IPS-11a (cell line): ENCODE data around the gene BNIP5.

ENCODE experiments used
- H3K4me3 ChIP-seq: one replicate; pipeline ENCODE4 v1.5.1; 2013; ENCODE audit warnings: low read depth, low read length, control low read depth

Gene BNIP5

GRCh38 chr6:36301085-36301658 is 35.5 kb downstream of the BNIP5 start:
- no peak overlapping the region for H3K4me3 ChIP-seq

- no peak overlapping the region for H3K4me3 ChIP-seq
Observed at GRCh38 chr6:36298027-36298426, 38.7 kb downstream of the BNIP5 start.

GRCh38 chr6:36297511-36297910 is 39.2 kb downstream of the BNIP5 start:
- H3K4me3 ChIP-seq = no peak overlapping the region

GRCh38 chr6:36297051-36297450 is 39.6 kb downstream of the BNIP5 start:
- no peak overlapping the region for H3K4me3 ChIP-seq

- H3K4me3 ChIP-seq = no peak overlapping the region
Observed at GRCh38 chr6:36296240-36296639, 40.4 kb downstream of the BNIP5 start.

GRCh38 chr6:36292170-36292569 is 44.5 kb downstream of the BNIP5 start:
- no peak overlapping the region for H3K4me3 ChIP-seq

- no peak overlapping the region for H3K4me3 ChIP-seq
Observed at GRCh38 chr6:36290668-36291620, 45.7 kb downstream of the BNIP5 start.

GRCh38 chr6:36289281-36289878 is 47.3 kb downstream of the BNIP5 start:
- H3K4me3 ChIP-seq = no peak overlapping the region

- H3K4me3 ChIP-seq = no peak overlapping the region
Observed at GRCh38 chr6:36286858-36287257, 49.8 kb downstream of the BNIP5 start.

- no peak overlapping the region for H3K4me3 ChIP-seq
Observed at GRCh38 chr6:36285797-36286196, 50.9 kb downstream of the BNIP5 start.

- H3K4me3 ChIP-seq = no peak overlapping the region
Observed at GRCh38 chr6:36285187-36285671, 51.5 kb downstream of the BNIP5 start.

- H3K4me3 ChIP-seq = no peak overlapping the region
Observed at GRCh38 chr6:36284359-36284758, 52.3 kb downstream of the BNIP5 start.

- no peak overlapping the region for H3K4me3 ChIP-seq
Observed at GRCh38 chr6:36283608-36284007, 53.1 kb downstream of the BNIP5 start.

- H3K4me3 ChIP-seq = no peak overlapping the region
Observed at GRCh38 chr6:36280983-36281382, 55.7 kb downstream of the BNIP5 start.

- H3K4me3 ChIP-seq = no peak overlapping the region
Observed at GRCh38 chr6:36280467-36280866, 56.2 kb downstream of the BNIP5 start.

GRCh38 chr6:36277946-36278470 is 58.7 kb downstream of the BNIP5 start:
- H3K4me3 ChIP-seq = no peak overlapping the region

GRCh38 chr6:36276581-36277536 is 59.8 kb downstream of the BNIP5 start:
- no peak overlapping the region for H3K4me3 ChIP-seq

GRCh38 chr6:36273802-36274514 is 62.7 kb downstream of the BNIP5 start:
- H3K4me3 ChIP-seq = no peak overlapping the region

GRCh38 chr6:36273067-36273466 is 63.6 kb downstream of the BNIP5 start:
- H3K4me3 ChIP-seq = no peak overlapping the region

GRCh38 chr6:36272234-36272633 is 64.5 kb downstream of the BNIP5 start:
- no peak overlapping the region for H3K4me3 ChIP-seq
